ENCODE data around the gene IVNS1ABP. TPM values are rescaled to one million over a fixed set of nuclear protein-coding genes. Genes with fewer than 3 reads are reported as not detected.

The IVNS1ABP gene
- total and polyA plus RNA-seq, 2 of the 13 experiments (the other 11 are each of a cell fraction or from before 2014, with no cell fraction given): 49.1 to 51.7 TPM

- DNase-seq (ENCODE audit: low spot score): no peak
- H3K27me3 ChIP-seq (ENCODE audit: control insufficient read depth in 1 of 2, insufficient read depth in 2 of 2, low read length in 2 of 2): no peaks in the 10 kb centered on the region
- H4K20me1 ChIP-seq (ENCODE audit: insufficient read depth, low read length): no peaks in the 10 kb centered on the region
- TF ChIP-seq MAFF (IDR thresholded peaks at IDR 0.05; ENCODE audit: low read depth, low read length) (no peak), ZNF331 (CRISPR knock-in tag; IDR thresholded peaks at IDR 0.05) (no peak), GTF2F1 (IDR thresholded peaks at IDR 0.05; ENCODE audit: low read length) (no peak), NFATC3 (CRISPR knock-in tag; IDR thresholded peaks at IDR 0.05) (no peak), ZKSCAN8 (CRISPR knock-in tag; IDR thresholded peaks at IDR 0.05; ENCODE audit: borderline replicate concordance) (no peak), ZNF772 (CRISPR knock-in tag; IDR thresholded peaks at IDR 0.05) (no peak), YY1 (IDR thresholded peaks at IDR 0.05; ENCODE audit: insufficient read depth, insufficient replicate concordance, low read depth, low read length) (no peak), ZNF615 (CRISPR knock-in tag; IDR thresholded peaks at IDR 0.05; ENCODE audit: borderline replicate concordance) (no peak), TFDP1 (CRISPR knock-in tag; IDR thresholded peaks at IDR 0.05; ENCODE audit: borderline replicate concordance) (no peak), ZNF75D (CRISPR knock-in tag; IDR thresholded peaks at IDR 0.05; ENCODE audit: borderline replicate concordance) (no peak), ZFP36 (IDR thresholded peaks at IDR 0.05; ENCODE audit: borderline replicate concordance, low read depth, low read length, partially characterized antibody) (no peak)
- TF ChIP-seq, protein P1, sequence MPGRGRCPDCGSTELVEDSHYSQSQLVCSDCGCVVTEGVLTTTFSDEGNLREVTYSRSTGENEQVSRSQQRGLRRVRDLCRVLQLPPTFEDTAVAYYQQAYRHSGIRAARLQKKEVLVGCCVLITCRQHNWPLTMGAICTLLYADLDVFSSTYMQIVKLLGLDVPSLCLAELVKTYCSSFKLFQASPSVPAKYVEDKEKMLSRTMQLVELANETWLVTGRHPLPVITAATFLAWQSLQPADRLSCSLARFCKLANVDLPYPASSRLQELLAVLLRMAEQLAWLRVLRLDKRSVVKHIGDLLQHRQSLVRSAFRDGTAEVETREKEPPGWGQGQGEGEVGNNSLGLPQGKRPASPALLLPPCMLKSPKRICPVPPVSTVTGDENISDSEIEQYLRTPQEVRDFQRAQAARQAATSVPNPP (CRISPR knock-in tag; IDR thresholded peaks at IDR 0.05): no peak
- TF ChIP-seq, protein P2, sequence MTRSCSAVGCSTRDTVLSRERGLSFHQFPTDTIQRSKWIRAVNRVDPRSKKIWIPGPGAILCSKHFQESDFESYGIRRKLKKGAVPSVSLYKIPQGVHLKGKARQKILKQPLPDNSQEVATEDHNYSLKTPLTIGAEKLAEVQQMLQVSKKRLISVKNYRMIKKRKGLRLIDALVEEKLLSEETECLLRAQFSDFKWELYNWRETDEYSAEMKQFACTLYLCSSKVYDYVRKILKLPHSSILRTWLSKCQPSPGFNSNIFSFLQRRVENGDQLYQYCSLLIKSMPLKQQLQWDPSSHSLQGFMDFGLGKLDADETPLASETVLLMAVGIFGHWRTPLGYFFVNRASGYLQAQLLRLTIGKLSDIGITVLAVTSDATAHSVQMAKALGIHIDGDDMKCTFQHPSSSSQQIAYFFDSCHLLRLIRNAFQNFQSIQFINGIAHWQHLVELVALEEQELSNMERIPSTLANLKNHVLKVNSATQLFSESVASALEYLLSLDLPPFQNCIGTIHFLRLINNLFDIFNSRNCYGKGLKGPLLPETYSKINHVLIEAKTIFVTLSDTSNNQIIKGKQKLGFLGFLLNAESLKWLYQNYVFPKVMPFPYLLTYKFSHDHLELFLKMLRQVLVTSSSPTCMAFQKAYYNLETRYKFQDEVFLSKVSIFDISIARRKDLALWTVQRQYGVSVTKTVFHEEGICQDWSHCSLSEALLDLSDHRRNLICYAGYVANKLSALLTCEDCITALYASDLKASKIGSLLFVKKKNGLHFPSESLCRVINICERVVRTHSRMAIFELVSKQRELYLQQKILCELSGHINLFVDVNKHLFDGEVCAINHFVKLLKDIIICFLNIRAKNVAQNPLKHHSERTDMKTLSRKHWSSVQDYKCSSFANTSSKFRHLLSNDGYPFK (CRISPR knock-in tag; IDR thresholded peaks at IDR 0.05; ENCODE audit: borderline replicate concordance): no peak
- TF ChIP-seq, protein P3, sequence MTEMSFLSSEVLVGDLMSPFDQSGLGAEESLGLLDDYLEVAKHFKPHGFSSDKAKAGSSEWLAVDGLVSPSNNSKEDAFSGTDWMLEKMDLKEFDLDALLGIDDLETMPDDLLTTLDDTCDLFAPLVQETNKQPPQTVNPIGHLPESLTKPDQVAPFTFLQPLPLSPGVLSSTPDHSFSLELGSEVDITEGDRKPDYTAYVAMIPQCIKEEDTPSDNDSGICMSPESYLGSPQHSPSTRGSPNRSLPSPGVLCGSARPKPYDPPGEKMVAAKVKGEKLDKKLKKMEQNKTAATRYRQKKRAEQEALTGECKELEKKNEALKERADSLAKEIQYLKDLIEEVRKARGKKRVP (CRISPR knock-in tag; IDR thresholded peaks at IDR 0.05): no peak
- no peaks in the 10 kb centered on the region for H3K79me2 ChIP-seq (ENCODE audit: insufficient read depth, low read length)
- no peak overlapping the region for H3K27ac ChIP-seq (ENCODE audit: extremely low read length, insufficient read depth, low read length)
- H2AFZ ChIP-seq (ENCODE audit: low read length): no peak overlapping the region
- H3K36me3 ChIP-seq (replicated peaks in 1 of 2; ENCODE audit: control insufficient read depth in 1 of 2, insufficient read depth in 2 of 2, low read length in 2 of 2): peaks cover 21 to 45% of the 10 kb centered on the region in 2 experiments
- 98% methylated on average over 2 of the region's 2 CpGs for WGBS (ENCODE audit: low lambda C conversion rate)
- H3K4me1 ChIP-seq (ENCODE audit: insufficient read depth, low read length): peaks cover 2% of the 10 kb centered on the region; the same call in 1 of the 2 replicates
- no TSS peak for BruUV-seq (replicated peaks)
- in situ Hi-C loops (cut with HindIII; ENCODE audit: extremely low pct_ligation_motif_present, low pct_unique_long_range_greater_than_20kb): no loop called here
- H3K4me3 ChIP-seq (replicated peaks in 1 of 3; ENCODE audit: insufficient read depth in 1 of 3, low read depth in 2 of 3, low read length in 3 of 3): no peak overlapping the region
- intact Hi-C loops (cut with micrococcal nuclease; ENCODE audit: unreplicated experiment): no loop called here
- H3K9ac ChIP-seq (ENCODE audit: insufficient read depth, low read depth, low read length): no peak overlapping the region
- ATAC-seq: no peak
- no peak for FAIRE-seq
- H3K9me3 ChIP-seq (ENCODE audit: low read length): no peaks in the 10 kb centered on the region
- POLR2A ChIA-PET: no interaction called here
- CTCF ChIA-PET (ENCODE audit: low intra/inter-chr PET ratio, low total read pairs): no interaction called here
- no peak overlapping the region for H3K4me2 ChIP-seq (ENCODE audit: low read depth, low read length)
These were observed 19.1 kb downstream of the IVNS1ABP start for GRCh38 chr1:185297982-185298381.

Measured in HepG2 (cell line).